GM12892 (cell line): ENCODE measurements around the gene TBCEL.

ENCODE experiments used
- POLR2A ChIP-seq: IDR thresholded peaks from 2 replicates; pipeline ENCODE4 v1.6.1; 2011; ENCODE audit warnings: low read depth, low read length, control low read depth
- POLR2AphosphoS5 ChIP-seq: IDR thresholded peaks from 2 replicates; pipeline ENCODE4 v1.6.1; 2011; ENCODE audit warnings: low read depth, low read length, control low read depth
- TAF1 ChIP-seq: IDR thresholded peaks from 2 replicates; pipeline ENCODE4 v1.6.1; 2011; ENCODE audit warnings: low read depth, mild to moderate bottlenecking, control low read depth, low read length, borderline replicate concordance

- no peak for TF ChIP-seq POLR2A
- no peak for TF ChIP-seq POLR2AphosphoS5
- no peak for TF ChIP-seq TAF1
These were observed 57.4 kb downstream of the TBCEL start for GRCh38 chr11:121081321-121081720.
